ENCODE data around the gene MTHFD2L. TPM values are rescaled to one million over a fixed set of nuclear protein-coding genes. Genes with fewer than 3 reads are reported as not detected.
"Not testable (repeated sequence)": the region's sequence is repeated elsewhere in the genome, so short reads cannot be mapped to it uniquely, and the experiment has no call there.

MTHFD2L gene
- total RNA-seq, 1 donor from 2014 or later = 15.5 TPM

GRCh38 chr4:74339501-74339900, 181.6 kb downstream of the MTHFD2L start:
- intact Hi-C loops (cut with DNase I) = no loop called here
- H3K27me3 ChIP-seq = no peaks in the 10 kb centered on the region
- no peaks in the 10 kb centered on the region for H3K4me1 ChIP-seq
- no peak for TF ChIP-seq POLR2AphosphoS5 (IDR thresholded peaks at IDR 0.05; ENCODE audit: insufficient read depth in 1 of 2, low read depth in 1 of 2)
- no peak for TF ChIP-seq POLR2A (IDR thresholded peaks at IDR 0.05)
- TF ChIP-seq CTCF (IDR thresholded peaks at IDR 0.05) = no peak
- H3K27ac ChIP-seq = no peak overlapping the region
- H3K4me3 ChIP-seq = no peak overlapping the region
- peaks cover 1% of the 10 kb centered on the region for H3K9me3 ChIP-seq
- H3K36me3 ChIP-seq = no peaks in the 10 kb centered on the region
- no peak for DNase-seq (ENCODE audit: extremely low spot score in 2 of 2)

GRCh38 chr4:74340421-74340820, 182.5 kb downstream of the MTHFD2L start:
- intact Hi-C loops (cut with DNase I); H3K4me3 ChIP-seq; H3K27me3 ChIP-seq; H3K27ac ChIP-seq; H3K36me3 ChIP-seq; H3K4me1 ChIP-seq; H3K9me3 ChIP-seq; DNase-seq (ENCODE audit: extremely low spot score in 2 of 2): not testable (repeated sequence)

GRCh38 chr4:74344031-74344430, 186.1 kb downstream of the MTHFD2L start:
- no peaks in the 10 kb centered on the region for H3K4me1 ChIP-seq
- intact Hi-C loops (cut with DNase I) = no loop called here

More at GRCh38 chr4:74344031-74344430, 186.1 kb downstream of the MTHFD2L start:
- no peak for TF ChIP-seq POLR2AphosphoS5 (IDR thresholded peaks at IDR 0.05; ENCODE audit: insufficient read depth in 1 of 2, low read depth in 1 of 2)
- TF ChIP-seq CTCF (IDR thresholded peaks at IDR 0.05) = no peak
- no peak for TF ChIP-seq POLR2A (IDR thresholded peaks at IDR 0.05)
- no peak for DNase-seq (ENCODE audit: extremely low spot score in 2 of 2)
- Histone ChIP-seq H3K36me3 (no peaks in the 10 kb centered on the region), H3K9me3 (peaks cover 5% of the 10 kb centered on the region), H3K4me3 (no peak overlapping the region), H3K27ac (no peak overlapping the region), H3K27me3 (no peaks in the 10 kb centered on the region)

Other genes starting within 250 kb of the MTHFD2L start
- gene PF4, start 176.1 kb upstream of the MTHFD2L start, total RNA-seq = 9.1 TPM
- not detected for gene PPBP, start 169.9 kb upstream of the MTHFD2L start, total RNA-seq
- gene CXCL5, start 159.4 kb upstream of the MTHFD2L start, total RNA-seq = not detected
- gene CXCL3, start 119.4 kb upstream of the MTHFD2L start, total RNA-seq = not detected
- 17.7 TPM for gene CXCL2, start 58.9 kb upstream of the MTHFD2L start, total RNA-seq
- 6.9 TPM for gene EPGN, start 150.4 kb downstream of the MTHFD2L start, total RNA-seq
- 1.2 TPM for gene EREG, start 207.0 kb downstream of the MTHFD2L start, total RNA-seq